ENCODE results near the gene CLIC4.
"Not testable (repeated sequence)": the region's sequence is repeated elsewhere in the genome, so short reads cannot be mapped to it uniquely, and the experiment has no call there.

The CLIC4 gene

DNA sequence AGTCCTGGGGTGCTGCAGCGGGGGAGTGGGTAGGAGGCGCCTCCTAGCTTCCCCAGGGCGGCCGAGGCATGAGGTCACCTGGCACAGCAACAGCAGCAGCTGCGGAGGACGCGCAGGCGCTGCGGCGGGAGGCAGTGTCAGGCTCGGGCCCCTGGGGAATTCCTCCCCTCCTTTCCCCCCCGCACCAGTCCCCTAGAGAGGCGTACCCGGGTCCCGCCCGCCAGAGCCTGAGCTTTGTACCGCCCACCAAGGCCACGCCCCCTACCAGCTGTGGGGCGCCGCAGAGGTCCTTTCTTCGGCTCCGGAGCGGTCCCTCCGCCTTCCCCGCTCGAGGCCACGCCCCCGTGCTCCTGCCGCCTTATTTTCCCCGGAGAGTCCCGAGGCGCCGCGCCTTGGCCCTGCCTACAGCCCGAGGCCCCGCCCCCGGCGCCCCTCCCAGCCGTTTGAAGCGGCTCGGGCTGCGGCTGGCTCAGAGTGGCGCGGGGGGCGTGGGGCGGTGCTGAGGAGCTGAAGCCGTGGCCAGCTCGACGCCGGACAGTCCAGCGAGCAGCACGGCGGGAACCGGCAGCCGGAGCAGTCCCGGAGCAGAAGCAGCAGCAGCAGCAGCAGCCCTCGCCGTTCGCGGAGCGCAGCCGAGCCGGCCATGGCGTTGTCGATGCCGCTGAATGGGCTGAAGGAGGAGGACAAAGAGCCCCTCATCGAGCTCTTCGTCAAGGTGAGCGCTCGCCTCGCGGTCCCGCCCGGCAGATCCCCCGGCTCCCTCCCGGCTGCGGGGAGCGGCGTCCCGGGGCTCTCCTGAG lies at the start of gene CLIC4:
CLIC4 (plus strand) TSS at position 537 of the 800 bp plus-strand sequence; CDS start at position 644, 107 bp downstream.
- H3K9ac ChIP-seq (ENCODE audit: low read depth in 1 of 2, low read length in 2 of 2): peak within 1 kb of the TSS; percentile 77 to 94
- H3K27me3 ChIP-seq (ENCODE audit: control insufficient read depth in 2 of 2, insufficient read depth in 2 of 2, low read length in 2 of 2): peaks cover 0 to 4% of the 10 kb centered on the region in 2 donors
- no peaks in the 10 kb centered on the region for H3K36me3 ChIP-seq (ENCODE audit: control insufficient read depth in 2 of 2, insufficient read depth in 2 of 2, low read length in 2 of 2)
- H3K27ac ChIP-seq (ENCODE audit: low read depth in 2 of 2, low read length in 2 of 2): peak within 1 kb of the TSS; percentile 90 to 91
- H3K4me1 ChIP-seq (ENCODE audit: control insufficient read depth in 2 of 2, insufficient read depth in 2 of 2, low read length in 2 of 2): peaks cover 22 to 30% of the 10 kb centered on the region in 2 donors
- peak within 1 kb of the TSS; percentile 87 to 88 for H3K4me3 ChIP-seq (ENCODE audit: low read length in 2 of 2)
- no peaks in the 10 kb centered on the region for H3K9me3 ChIP-seq (ENCODE audit: control insufficient read depth in 2 of 2, low read length in 2 of 2)

DNA sequence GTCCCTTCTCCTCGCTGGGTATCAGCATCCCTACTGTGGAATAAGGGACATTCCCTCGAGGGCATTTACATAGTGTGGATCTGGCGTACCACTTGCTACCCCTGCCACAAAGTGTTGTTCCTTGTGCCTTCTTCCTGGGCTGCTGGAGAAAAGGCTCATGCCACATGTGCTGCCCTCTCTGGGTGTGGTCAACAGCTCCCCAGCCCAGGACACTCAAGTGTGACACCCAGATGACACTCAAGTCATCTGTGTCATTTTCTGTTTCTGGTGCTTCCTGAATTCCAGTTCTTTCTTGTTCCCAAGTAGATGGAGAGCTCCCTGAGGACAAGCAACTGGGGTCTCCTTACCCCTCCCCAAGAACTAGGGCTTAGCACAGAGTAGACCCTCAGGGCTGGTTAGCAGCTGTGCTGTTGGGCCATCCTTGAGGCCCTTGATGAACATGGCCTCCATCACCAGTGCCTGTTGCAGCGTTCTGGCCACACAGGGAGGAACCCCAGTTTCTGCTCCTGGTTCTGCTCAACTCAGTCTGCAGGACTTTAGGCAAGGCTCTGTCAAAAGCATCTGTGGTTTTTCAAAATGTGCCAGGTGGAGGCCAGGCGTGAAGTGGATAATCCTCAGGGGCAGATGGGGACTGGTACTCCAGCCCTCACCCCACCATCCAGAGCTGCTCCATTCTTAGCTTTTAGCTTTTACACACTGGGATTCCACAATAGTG lies 49.0 kb upstream of the CLIC4 start:
- H3K27ac ChIP-seq (ENCODE audit: low read depth in 2 of 2, low read length in 2 of 2): no peak overlapping the region
- H3K4me3 ChIP-seq (ENCODE audit: low read length in 2 of 2): no peak overlapping the region
- no peak overlapping the region for H3K9ac ChIP-seq (ENCODE audit: low read depth in 1 of 2, low read length in 2 of 2)
- no peaks in the 10 kb centered on the region for H3K9me3 ChIP-seq (ENCODE audit: control insufficient read depth in 2 of 2, low read length in 2 of 2)
- H3K4me1 ChIP-seq (ENCODE audit: control insufficient read depth in 2 of 2, insufficient read depth in 2 of 2, low read length in 2 of 2): peaks cover 2 to 11% of the 10 kb centered on the region in 2 donors
- H3K36me3 ChIP-seq (ENCODE audit: control insufficient read depth in 2 of 2, insufficient read depth in 2 of 2, low read length in 2 of 2): no peaks in the 10 kb centered on the region
- no peaks in the 10 kb centered on the region for H3K27me3 ChIP-seq (ENCODE audit: control insufficient read depth in 2 of 2, insufficient read depth in 2 of 2, low read length in 2 of 2)

DNA sequence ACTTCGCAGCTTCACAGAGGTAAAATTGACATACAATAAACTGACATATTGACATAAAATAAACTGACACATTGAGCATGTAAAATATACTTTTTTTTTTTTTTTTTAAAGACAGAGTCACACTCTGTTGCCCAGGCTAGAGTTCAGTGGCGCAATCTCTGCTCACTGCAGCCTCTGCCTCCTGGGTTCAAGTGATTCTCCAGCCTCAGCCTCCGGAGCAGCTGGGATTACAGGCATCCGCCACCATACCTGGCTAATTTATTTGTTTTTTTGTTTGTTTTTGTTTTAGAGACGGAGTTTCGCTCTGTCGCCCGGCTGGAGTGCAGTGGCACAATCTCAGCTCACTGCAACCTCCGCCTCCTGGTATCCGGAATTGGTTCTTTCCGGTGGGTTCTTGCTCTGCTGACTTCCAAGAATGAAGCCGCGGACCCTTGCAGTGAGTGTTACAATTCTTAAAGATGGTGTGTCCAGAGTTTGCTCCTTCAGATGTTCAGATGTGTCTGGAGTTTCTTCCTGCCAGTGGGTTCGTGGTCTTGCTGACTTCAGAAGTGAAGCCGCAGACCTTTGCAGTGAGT lies 48.4 kb upstream of the CLIC4 start:
- Histone ChIP-seq H3K27me3 (ENCODE audit: control insufficient read depth in 2 of 2, insufficient read depth in 2 of 2, low read length in 2 of 2) (no peaks in the 10 kb centered on the region), H3K9me3 (ENCODE audit: control insufficient read depth in 2 of 2, low read length in 2 of 2) (no peaks in the 10 kb centered on the region), H3K4me1 (ENCODE audit: control insufficient read depth in 2 of 2, insufficient read depth in 2 of 2, low read length in 2 of 2) (peaks cover 2 to 11% of the 10 kb centered on the region in 2 donors), H3K36me3 (ENCODE audit: control insufficient read depth in 2 of 2, insufficient read depth in 2 of 2, low read length in 2 of 2) (no peaks in the 10 kb centered on the region), H3K9ac (ENCODE audit: low read depth in 1 of 2, low read length in 2 of 2) (no peak overlapping the region), H3K27ac (ENCODE audit: low read depth in 2 of 2, low read length in 2 of 2) (no peak overlapping the region), H3K4me3 (ENCODE audit: low read length in 2 of 2) (no peak overlapping the region)

DNA sequence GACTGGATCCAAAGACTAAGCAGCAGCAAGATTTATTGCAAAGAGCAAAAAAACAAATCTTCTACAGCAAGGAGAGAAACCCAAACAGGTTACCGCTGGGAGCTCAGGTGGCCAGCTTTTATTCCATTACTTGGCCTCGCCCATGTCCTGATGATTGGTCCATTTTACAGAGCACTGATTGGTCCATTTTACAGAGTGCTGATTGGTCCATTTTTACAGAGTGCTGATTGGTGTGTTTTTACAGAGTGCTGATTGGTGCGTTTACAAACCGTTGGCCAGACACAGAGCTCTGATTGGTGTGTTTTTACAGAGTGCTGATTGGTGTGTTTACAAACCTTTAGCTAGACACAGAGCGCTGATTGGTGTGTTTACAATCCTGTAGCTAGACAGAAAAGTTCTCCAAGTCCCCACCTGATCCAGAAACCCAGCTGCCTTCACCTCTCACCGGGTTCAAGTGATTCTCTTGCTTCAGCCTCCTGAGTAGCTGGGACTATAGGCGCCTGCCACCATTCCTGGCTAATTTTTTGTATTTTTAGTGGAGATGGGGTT lies 47.7 kb upstream of the CLIC4 start:
- H3K27me3 ChIP-seq (ENCODE audit: control insufficient read depth in 2 of 2, insufficient read depth in 2 of 2, low read length in 2 of 2); H3K27ac ChIP-seq (ENCODE audit: low read depth in 2 of 2, low read length in 2 of 2); H3K9me3 ChIP-seq (ENCODE audit: control insufficient read depth in 2 of 2, low read length in 2 of 2); H3K36me3 ChIP-seq (ENCODE audit: control insufficient read depth in 2 of 2, insufficient read depth in 2 of 2, low read length in 2 of 2); H3K4me3 ChIP-seq (ENCODE audit: low read length in 2 of 2); H3K9ac ChIP-seq (ENCODE audit: low read depth in 1 of 2, low read length in 2 of 2): not testable (repeated sequence)
- peaks cover 2 to 11% of the 10 kb centered on the region in 2 donors for H3K4me1 ChIP-seq (ENCODE audit: control insufficient read depth in 2 of 2, insufficient read depth in 2 of 2, low read length in 2 of 2)

DNA sequence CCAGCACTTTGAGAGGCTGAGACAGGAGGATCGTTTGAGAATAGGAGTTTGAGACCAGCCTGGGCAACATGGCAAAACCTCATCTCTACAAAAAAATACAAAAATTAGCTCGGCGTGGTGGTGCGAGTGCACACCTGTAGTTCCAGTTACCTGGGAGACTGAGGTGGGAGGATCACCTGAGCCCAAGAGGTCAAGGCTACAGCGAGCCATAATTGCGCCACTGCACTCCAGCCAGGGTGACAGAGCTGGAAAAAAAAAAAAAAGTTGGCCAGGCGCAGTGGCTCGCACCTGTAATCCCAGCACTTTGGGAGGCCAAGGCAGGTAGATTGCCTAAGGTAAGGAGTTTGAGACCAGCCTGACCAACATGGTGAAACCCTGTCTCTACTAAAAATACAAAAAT lies 46.9 kb upstream of the CLIC4 start:
- not testable (repeated sequence) for H3K36me3 ChIP-seq (ENCODE audit: control insufficient read depth in 2 of 2, insufficient read depth in 2 of 2, low read length in 2 of 2); H3K9ac ChIP-seq (ENCODE audit: low read depth in 1 of 2, low read length in 2 of 2); H3K9me3 ChIP-seq (ENCODE audit: control insufficient read depth in 2 of 2, low read length in 2 of 2); H3K27ac ChIP-seq (ENCODE audit: low read depth in 2 of 2, low read length in 2 of 2); H3K27me3 ChIP-seq (ENCODE audit: control insufficient read depth in 2 of 2, insufficient read depth in 2 of 2, low read length in 2 of 2); H3K4me3 ChIP-seq (ENCODE audit: low read length in 2 of 2)
- H3K4me1 ChIP-seq (ENCODE audit: control insufficient read depth in 2 of 2, insufficient read depth in 2 of 2, low read length in 2 of 2): peaks cover 2 to 11% of the 10 kb centered on the region in 2 donors

DNA sequence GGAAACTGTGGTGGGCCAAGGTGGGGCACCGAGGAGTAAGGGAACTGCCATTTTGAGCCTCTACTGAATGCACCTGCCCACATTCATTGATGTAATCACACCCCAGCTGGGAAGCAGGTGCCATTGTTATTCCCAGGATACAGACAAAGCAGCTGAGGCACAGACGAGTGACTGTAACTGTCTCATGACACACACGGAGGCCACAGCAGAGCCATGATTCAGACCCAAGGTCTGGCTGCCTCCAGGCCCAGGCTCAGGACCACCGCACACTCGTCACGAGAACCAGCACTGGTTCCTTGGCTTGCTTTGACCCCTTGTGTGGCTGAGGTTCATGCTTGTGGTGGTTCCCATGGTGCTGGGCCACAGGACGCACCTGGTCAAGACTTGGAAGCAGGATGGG lies 45.6 kb upstream of the CLIC4 start:
- no peak overlapping the region for H3K27ac ChIP-seq (ENCODE audit: low read depth in 2 of 2, low read length in 2 of 2)
- H3K27me3 ChIP-seq (ENCODE audit: control insufficient read depth in 2 of 2, insufficient read depth in 2 of 2, low read length in 2 of 2): no peaks in the 10 kb centered on the region
- H3K36me3 ChIP-seq (ENCODE audit: control insufficient read depth in 2 of 2, insufficient read depth in 2 of 2, low read length in 2 of 2): no peaks in the 10 kb centered on the region
- H3K9me3 ChIP-seq (ENCODE audit: control insufficient read depth in 2 of 2, low read length in 2 of 2): no peaks in the 10 kb centered on the region
- H3K4me1 ChIP-seq (ENCODE audit: control insufficient read depth in 2 of 2, insufficient read depth in 2 of 2, low read length in 2 of 2): peaks cover 1 to 2% of the 10 kb centered on the region in 2 donors
- H3K4me3 ChIP-seq (ENCODE audit: low read length in 2 of 2): no peak overlapping the region
- no peak overlapping the region for H3K9ac ChIP-seq (ENCODE audit: low read depth in 1 of 2, low read length in 2 of 2)

DNA sequence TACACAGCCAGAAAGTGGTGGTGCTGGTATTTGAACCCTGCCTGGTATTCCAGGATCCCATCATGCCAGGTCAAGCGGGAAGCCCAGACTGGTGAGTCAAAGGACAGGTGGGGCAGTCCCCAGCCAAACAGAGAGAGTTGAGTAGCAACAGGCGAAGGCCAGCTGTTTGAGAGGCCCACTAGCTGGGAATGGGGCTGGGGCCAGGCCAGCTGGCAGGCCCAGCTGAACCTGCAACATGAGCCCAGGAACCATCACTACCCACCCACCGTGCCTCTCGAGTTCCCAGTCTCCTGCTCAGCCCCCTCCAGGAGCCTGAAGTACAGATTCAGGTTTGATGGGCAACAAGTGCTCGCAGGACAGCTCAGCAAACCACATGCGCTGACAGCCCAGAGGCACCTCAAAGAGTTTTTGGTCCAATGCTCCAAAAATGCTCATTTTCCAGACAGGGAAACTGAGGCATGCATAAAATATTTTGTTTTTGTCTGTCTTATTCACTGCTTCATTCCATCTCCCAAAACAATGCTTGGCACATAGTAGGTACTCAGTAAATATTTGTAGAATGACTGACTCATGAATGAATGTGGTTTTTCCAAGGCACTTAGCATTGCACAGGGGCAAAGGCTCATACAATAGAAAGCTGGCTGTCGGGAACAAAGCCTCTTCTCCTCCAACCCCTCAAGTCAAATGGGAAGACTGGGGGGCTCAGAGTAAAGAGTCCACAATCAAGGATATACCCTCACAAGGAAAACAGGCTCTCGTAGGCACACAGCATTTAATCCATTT lies 42.5 kb upstream of the CLIC4 start:
- Histone ChIP-seq H3K9me3 (ENCODE audit: control insufficient read depth in 2 of 2, low read length in 2 of 2) (no peaks in the 10 kb centered on the region), H3K27me3 (ENCODE audit: control insufficient read depth in 2 of 2, insufficient read depth in 2 of 2, low read length in 2 of 2) (no peaks in the 10 kb centered on the region), H3K4me1 (ENCODE audit: control insufficient read depth in 2 of 2, insufficient read depth in 2 of 2, low read length in 2 of 2) (peaks cover 6 to 9% of the 10 kb centered on the region in 2 donors), H3K36me3 (ENCODE audit: control insufficient read depth in 2 of 2, insufficient read depth in 2 of 2, low read length in 2 of 2) (no peaks in the 10 kb centered on the region), H3K4me3 (ENCODE audit: low read length in 2 of 2) (no peak overlapping the region), H3K9ac (ENCODE audit: low read depth in 1 of 2, low read length in 2 of 2) (no peak overlapping the region), H3K27ac (ENCODE audit: low read depth in 2 of 2, low read length in 2 of 2) (no peak overlapping the region)

DNA sequence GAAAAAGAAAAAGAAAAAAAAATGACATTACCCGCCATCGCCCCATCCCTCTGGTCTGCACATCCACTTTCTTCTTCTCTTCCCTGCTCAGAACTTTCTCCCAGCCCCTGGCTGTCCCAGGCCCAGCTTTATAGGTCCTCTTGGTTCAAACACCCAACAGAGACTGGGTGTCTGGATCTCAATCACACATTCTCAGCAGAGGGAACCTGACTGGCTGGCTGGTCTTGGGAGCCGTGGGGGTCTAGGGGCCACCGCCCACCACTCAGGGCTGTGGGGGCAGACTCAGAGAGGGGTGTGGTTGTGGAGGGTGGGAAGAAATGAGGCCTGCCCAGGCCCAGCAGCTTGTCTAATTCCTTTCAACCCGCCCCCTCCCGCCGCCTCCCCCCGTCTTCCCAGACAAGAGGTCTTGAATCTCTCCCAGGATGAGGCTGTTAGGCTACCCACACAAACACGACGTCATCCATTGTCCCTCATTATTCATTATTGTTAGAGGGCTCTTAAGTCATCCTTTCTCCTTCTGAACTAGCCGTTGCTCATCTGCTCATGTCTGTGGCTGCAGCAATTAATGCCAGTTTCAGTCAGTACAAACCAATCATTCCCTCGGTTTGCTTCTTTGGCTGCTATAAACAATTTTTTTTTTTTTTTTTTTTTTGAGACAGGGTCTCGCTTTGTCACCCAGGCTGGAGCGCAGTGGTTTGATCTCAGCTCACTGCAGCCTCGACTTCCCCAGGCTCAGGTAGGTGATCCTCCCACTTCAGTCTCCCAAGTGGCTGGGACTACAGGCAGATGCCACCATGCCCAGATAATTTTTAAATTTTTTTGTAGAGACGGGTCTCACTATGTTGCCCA lies 40.6 kb upstream of the CLIC4 start:
- H3K36me3 ChIP-seq (ENCODE audit: control insufficient read depth in 2 of 2, insufficient read depth in 2 of 2, low read length in 2 of 2): no peaks in the 10 kb centered on the region
- peaks cover 6 to 9% of the 10 kb centered on the region in 2 donors for H3K4me1 ChIP-seq (ENCODE audit: control insufficient read depth in 2 of 2, insufficient read depth in 2 of 2, low read length in 2 of 2)
- H3K9ac ChIP-seq (ENCODE audit: low read depth in 1 of 2, low read length in 2 of 2): peak overlapping the region in 1 of 2 donors; percentile 36
- peak overlapping the region; percentile 19 to 53 for H3K27ac ChIP-seq (ENCODE audit: low read depth in 2 of 2, low read length in 2 of 2)
- no peaks in the 10 kb centered on the region for H3K9me3 ChIP-seq (ENCODE audit: control insufficient read depth in 2 of 2, low read length in 2 of 2)
- no peaks in the 10 kb centered on the region for H3K27me3 ChIP-seq (ENCODE audit: control insufficient read depth in 2 of 2, insufficient read depth in 2 of 2, low read length in 2 of 2)
- peak overlapping the region in 1 of 2 donors; percentile 56 for H3K4me3 ChIP-seq (ENCODE audit: low read length in 2 of 2)

Data from mucosa of rectum (tissue), 2 donors.